ENCODE data around the gene TMEM80. TPM values are rescaled to one million over a fixed set of nuclear protein-coding genes. Genes with fewer than 3 reads are reported as not detected.

Gene TMEM80
- total and polyA plus RNA-seq, 9 of the 15 experiments (the other 6 are each of a cell fraction or from before 2014, with no cell fraction given) = 5.1 to 30.1 (median 12.4) TPM

DNA sequence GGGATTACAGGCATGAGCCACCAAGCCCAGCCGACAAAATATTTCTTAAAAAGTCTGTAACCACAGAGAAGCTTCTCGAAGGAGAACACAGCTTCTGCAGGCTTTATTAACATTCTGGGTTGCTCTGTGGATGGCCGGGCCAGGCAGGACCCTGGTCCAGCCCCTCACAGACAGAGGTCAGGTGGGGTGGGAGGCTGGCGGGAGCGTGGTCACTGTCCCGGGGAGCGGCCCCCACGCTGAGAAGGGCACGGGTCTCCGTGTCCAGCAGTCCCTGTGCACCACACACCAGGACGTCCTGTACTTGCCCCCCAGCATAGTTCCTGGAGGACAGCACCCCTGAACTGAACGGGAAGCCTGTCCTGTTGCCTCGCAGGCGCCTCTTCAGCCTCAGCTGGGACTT lies 39.2 kb upstream of the TMEM80 start:
- Histone ChIP-seq H3K36me3 (ENCODE audit: control insufficient read depth, insufficient read depth, low read length) (peaks cover 83% of the 10 kb centered on the region; the same call in 2 of the 3 replicates), H3K4me2 (ENCODE audit: insufficient read depth, low read length) (no peak overlapping the region), H3K4me3 (no peak overlapping the region), H3K9me3 (replicated peaks; ENCODE audit: control insufficient read depth, insufficient read depth, low read depth, low read length) (no peaks in the 10 kb centered on the region), H3K27me3 (ENCODE audit: control insufficient read depth in 2 of 2, insufficient read depth in 2 of 2, low read length in 2 of 2) (no peaks in the 10 kb centered on the region), H3K79me2 (ENCODE audit: control insufficient read depth, insufficient read depth, low read length) (peaks cover 3% of the 10 kb centered on the region; the same call in 1 of the 3 replicates), H2AFZ (ENCODE audit: low read depth, low read length) (no peak overlapping the region), H3K9ac (ENCODE audit: insufficient read depth in 1 of 2, low read depth in 2 of 2, low read length in 2 of 2) (no peak overlapping the region; a peak in 1 of 4 replicates), H3K27ac (ENCODE audit: extremely low read depth, low read depth, low read length) (no peak overlapping the region), H3K9me1 (ENCODE audit: control insufficient read depth, insufficient read depth, low read length) (no peaks in the 10 kb centered on the region), H4K20me1 (replicated peaks; ENCODE audit: control insufficient read depth, insufficient read depth, low read length) (no peaks in the 10 kb centered on the region), H3K4me1 (replicated peaks in 1 of 2; ENCODE audit: control insufficient read depth in 2 of 2, insufficient read depth in 2 of 2, low read length in 2 of 2) (peaks cover 0 to 22% of the 10 kb centered on the region in 2 experiments; a peak in 1 of 5 replicates)
- ATAC-seq = no peak
- FAIRE-seq = no peak
- 94% methylated on average over 12 of the region's 14 CpGs for WGBS (ENCODE audit: insufficient coverage, low coverage, missing lambda C conversion rate)
- ChIA-PET POLR2A (interaction anchor here (0.6 to 1.4 kb wide), 7 partner anchors 11 to 100 kb away, joined by 3 to 5 read pairs (median 3); partner anchors contain the start of gene TALDO1), CTCF (ENCODE audit: low intra/inter-chr PET ratio) (no interaction called here)
- intact Hi-C loops (cut with micrococcal nuclease) (no loop called here), in situ Hi-C loops (cut with MboI) (no loop called here)
- BruUV-seq (replicated peaks) = no TSS peak
- DNase-seq (ENCODE audit: extremely low read depth in 1 of 4, low spot score in 3 of 4) = peak in 1 of 4 experiments; percentile 7
- TF ChIP-seq SFPQ (IDR thresholded peaks at IDR 0.05; ENCODE audit: low read depth, low read length) (no peak), SMARCE1 (IDR thresholded peaks at IDR 0.05) (no peak), HNRNPLL (IDR thresholded peaks at IDR 0.05; ENCODE audit: low read depth, low read length, poor library complexity, severe bottlenecking) (no peak), CBFB (CRISPR knock-in tag; IDR thresholded peaks at IDR 0.05) (no peak), SETDB1 (IDR thresholded peaks at IDR 0.05; ENCODE audit: low read length) (no peak), SAP30 (IDR thresholded peaks at IDR 0.05; ENCODE audit: borderline replicate concordance, insufficient read depth, low read depth, low read length, poor library complexity, severe bottlenecking) (no peak), STAG1 (CRISPR knock-in tag; IDR thresholded peaks at IDR 0.05; ENCODE audit: borderline replicate concordance) (no peak), ZNF253 (CRISPR knock-in tag; conservative IDR thresholded peaks at IDR 0.05) (no peak), NR3C1 (CRISPR knock-in tag; IDR thresholded peaks at IDR 0.05) (no peak), ZNF444 (CRISPR knock-in tag; IDR thresholded peaks at IDR 0.05) (no peak), KLF6 (CRISPR knock-in tag; IDR thresholded peaks at IDR 0.05; ENCODE audit: borderline replicate concordance) (no peak), ILK (tag; IDR thresholded peaks at IDR 0.05; ENCODE audit: borderline replicate concordance, low read depth) (no peak), POLR2A (conservative IDR thresholded peaks at IDR 0.05) (no peak), ZNF764 (CRISPR knock-in tag; IDR thresholded peaks at IDR 0.05; ENCODE audit: low read depth) (no peak)
- TF ChIP-seq, protein P1, sequence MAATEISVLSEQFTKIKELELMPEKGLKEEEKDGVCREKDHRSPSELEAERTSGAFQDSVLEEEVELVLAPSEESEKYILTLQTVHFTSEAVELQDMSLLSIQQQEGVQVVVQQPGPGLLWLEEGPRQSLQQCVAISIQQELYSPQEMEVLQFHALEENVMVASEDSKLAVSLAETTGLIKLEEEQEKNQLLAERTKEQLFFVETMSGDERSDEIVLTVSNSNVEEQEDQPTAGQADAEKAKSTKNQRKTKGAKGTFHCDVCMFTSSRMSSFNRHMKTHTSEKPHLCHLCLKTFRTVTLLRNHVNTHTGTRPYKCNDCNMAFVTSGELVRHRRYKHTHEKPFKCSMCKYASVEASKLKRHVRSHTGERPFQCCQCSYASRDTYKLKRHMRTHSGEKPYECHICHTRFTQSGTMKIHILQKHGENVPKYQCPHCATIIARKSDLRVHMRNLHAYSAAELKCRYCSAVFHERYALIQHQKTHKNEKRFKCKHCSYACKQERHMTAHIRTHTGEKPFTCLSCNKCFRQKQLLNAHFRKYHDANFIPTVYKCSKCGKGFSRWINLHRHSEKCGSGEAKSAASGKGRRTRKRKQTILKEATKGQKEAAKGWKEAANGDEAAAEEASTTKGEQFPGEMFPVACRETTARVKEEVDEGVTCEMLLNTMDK (IDR thresholded peaks at IDR 0.05; ENCODE audit: borderline replicate concordance, insufficient read depth, low read depth, low read length, poor library complexity, severe bottlenecking) = no peak
- TF ChIP-seq, protein P2, sequence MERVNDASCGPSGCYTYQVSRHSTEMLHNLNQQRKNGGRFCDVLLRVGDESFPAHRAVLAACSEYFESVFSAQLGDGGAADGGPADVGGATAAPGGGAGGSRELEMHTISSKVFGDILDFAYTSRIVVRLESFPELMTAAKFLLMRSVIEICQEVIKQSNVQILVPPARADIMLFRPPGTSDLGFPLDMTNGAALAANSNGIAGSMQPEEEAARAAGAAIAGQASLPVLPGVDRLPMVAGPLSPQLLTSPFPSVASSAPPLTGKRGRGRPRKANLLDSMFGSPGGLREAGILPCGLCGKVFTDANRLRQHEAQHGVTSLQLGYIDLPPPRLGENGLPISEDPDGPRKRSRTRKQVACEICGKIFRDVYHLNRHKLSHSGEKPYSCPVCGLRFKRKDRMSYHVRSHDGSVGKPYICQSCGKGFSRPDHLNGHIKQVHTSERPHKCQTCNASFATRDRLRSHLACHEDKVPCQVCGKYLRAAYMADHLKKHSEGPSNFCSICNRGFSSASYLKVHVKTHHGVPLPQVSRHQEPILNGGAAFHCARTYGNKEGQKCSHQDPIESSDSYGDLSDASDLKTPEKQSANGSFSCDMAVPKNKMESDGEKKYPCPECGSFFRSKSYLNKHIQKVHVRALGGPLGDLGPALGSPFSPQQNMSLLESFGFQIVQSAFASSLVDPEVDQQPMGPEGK (CRISPR knock-in tag; IDR thresholded peaks at IDR 0.05; ENCODE audit: borderline replicate concordance) = no peak
